A549 (cell line): ENCODE measurements around the gene DMRTC2. TPM values are rescaled to one million over a fixed set of nuclear protein-coding genes. Genes with fewer than 3 reads are reported as not detected.
A peak's percentile ranks its signal among the peaks of the same experiment; 100 is the strongest.

Experiments
- ATAC-seq, 2 experiments: fragments of 200-7000 bp in 1 of 2; fragments of >200 bp in 1 of 2; cut with Nextera tagmentation in 1 of 2; cut with Tn5 transposase in 1 of 2; 3 replicates each; pipeline versions ENCODE4 v1.8.0 to v1.9.1; 2018 to 2020; ENCODE audit warnings: mild to moderate bottlenecking in 1 of 2, moderate library complexity in 1 of 2
- CTCF ChIA-PET: fragments of 300-600 bp; sonication (Branson Sonifier 250); formaldehyde crosslinking; extraction: SDS; loops from one replicate; lab custom pipeline; 2021; ENCODE audit warnings: antibody characterized with exemption, inconsistent platforms; lab: Yijun Ruan, JAX
- POLR2A ChIA-PET: fragments of 350-600 bp; formaldehyde crosslinking; extraction: SDS; loops from one replicate; lab custom pipeline; 2021; ENCODE audit warnings: antibody characterized with exemption, inconsistent platforms; lab: Yijun Ruan, JAX
- DNase-seq, 2 experiments: peaks; one replicate each; pipeline versions ENCODE4 v3.0.0 to v3.0.0-alpha.2; 2011 to 2016; ENCODE audit warnings: low read depth in 1 of 2, low spot score in 1 of 2
- FAIRE-seq: peaks from 2 replicates; lab custom pipeline; 2011; peaks lifted over from hg19 to GRCh38; lab: Jason Lieb, UNC
- H3K27ac ChIP-seq, 2 experiments: fragments of >200 bp; sonication (Bioruptor Twin); formaldehyde crosslinking; 3 replicates each; pipeline ENCODE4 v1.5.1; 2016 to 2017
- H3K4me1 ChIP-seq: fragments of >200 bp; sonication (Bioruptor Twin); formaldehyde crosslinking; 3 replicates; pipeline ENCODE4 v1.6.1; 2016
- H3K4me2 ChIP-seq: fragments of >200 bp; sonication (Bioruptor Twin); formaldehyde crosslinking; 3 replicates; pipeline ENCODE4 v1.6.1; 2016
- H3K4me3 ChIP-seq: fragments of >200 bp; sonication (Bioruptor Twin); formaldehyde crosslinking; 3 replicates; pipeline ENCODE4 v1.5.1; 2016
- H3K9me3 ChIP-seq: fragments of >200 bp; sonication (Bioruptor Twin); formaldehyde crosslinking; 3 replicates; pipeline ENCODE4 v1.6.1; 2016
- BHLHE40 ChIP-seq: IDR thresholded peaks from 2 replicates; pipeline ENCODE4 v1.6.1; 2012; ENCODE audit warnings: low read depth, low read length, inconsistent platforms
- CEBPB ChIP-seq, 2 experiments: fragments of >200 bp in 1 of 2; sonication (Bioruptor Twin) in 1 of 2; formaldehyde crosslinking in 1 of 2; IDR thresholded peaks; 2 replicates each; pipeline ENCODE4 v1.6.1; 2012 to 2016
- CHD2 ChIP-seq: fragments of 150-350 bp; IDR thresholded peaks from 2 replicates; pipeline ENCODE4 v1.6.1; 2014; ENCODE audit warnings: low read length; ENCODE audit not compliant: partially characterized antibody
- CHD4 ChIP-seq: fragments of 200-600 bp; sonication (generic); IDR thresholded peaks from 2 replicates; pipeline ENCODE4 v1.6.1; 2016; ENCODE audit warnings: antibody characterized with exemption, mild to moderate bottlenecking, borderline replicate concordance
- EHF ChIP-seq: fragments of 250-450 bp; sonication (Bioruptor Pico); IDR thresholded peaks from 2 replicates; pipeline ENCODE4 v1.5.0; 2020; ENCODE audit warnings: mild to moderate bottlenecking
- EHMT2 ChIP-seq: fragments of 200-600 bp; sonication (generic); IDR thresholded peaks from 2 replicates; pipeline ENCODE4 v1.6.1; 2016; ENCODE audit warnings: antibody characterized with exemption, low read depth, mild to moderate bottlenecking, moderate library complexity
- FOXS1 ChIP-seq: fragments of 250-450 bp; sonication (Bioruptor Pico); IDR thresholded peaks from 2 replicates; pipeline ENCODE4 v1.5.0; 2020; ENCODE audit warnings: mild to moderate bottlenecking, moderate library complexity
- GATA3 ChIP-seq: IDR thresholded peaks from 2 replicates; pipeline ENCODE4 v1.6.1; 2012; ENCODE audit warnings: borderline replicate concordance
- HOXA7 ChIP-seq: fragments of 250-450 bp; sonication (Bioruptor Pico); IDR thresholded peaks from 2 replicates; pipeline ENCODE4 v1.5.0; 2020; ENCODE audit warnings: mild to moderate bottlenecking, moderate library complexity
- HOXB13 ChIP-seq: fragments of 250-450 bp; sonication (Bioruptor Pico); IDR thresholded peaks from 2 replicates; pipeline ENCODE4 v1.5.0; 2020; ENCODE audit warnings: low read depth, mild to moderate bottlenecking, moderate library complexity
- HOXB5 ChIP-seq: fragments of 250-450 bp; sonication (Bioruptor Pico); IDR thresholded peaks from 2 replicates; pipeline ENCODE4 v1.5.0; 2020; ENCODE audit warnings: mild to moderate bottlenecking, moderate library complexity
- JUN ChIP-seq, 2 experiments: fragments of >200 bp; sonication (Bioruptor Twin); formaldehyde crosslinking; IDR thresholded peaks; 2 replicates in 1 of 2; 3 replicates in 1 of 2; pipeline ENCODE4 v1.6.1; 2016 to 2017
- JUNB ChIP-seq: fragments of >200 bp; sonication (Bioruptor Twin); formaldehyde crosslinking; IDR thresholded peaks from 2 replicates; pipeline ENCODE4 v1.6.1; 2016
- KDM1A ChIP-seq: fragments of 200-600 bp; sonication (generic); IDR thresholded peaks from 2 replicates; pipeline ENCODE4 v1.6.1; 2016; ENCODE audit warnings: low read depth, mild to moderate bottlenecking
- KDM5A ChIP-seq: fragments of 200-600 bp; sonication (generic); IDR thresholded peaks from 2 replicates; pipeline ENCODE4 v1.6.1; 2016; ENCODE audit warnings: antibody characterized with exemption, mild to moderate bottlenecking
- MAFK ChIP-seq: fragments of 450-650 bp; IDR thresholded peaks from 2 replicates; pipeline ENCODE4 v1.6.1; 2014; ENCODE audit not compliant: partially characterized antibody
- MAZ ChIP-seq: fragments of 150-350 bp; IDR thresholded peaks from 2 replicates; pipeline ENCODE4 v1.6.1; 2014; ENCODE audit warnings: antibody characterized with exemption, low read depth, low read length, borderline replicate concordance
- MYC ChIP-seq: IDR thresholded peaks from 2 replicates; pipeline ENCODE4 v1.6.1; 2012; ENCODE audit warnings: mild to moderate bottlenecking, inconsistent platforms, low read length, improper control_type of control experiment, borderline replicate concordance
- NPAS2 ChIP-seq: fragments of 250-450 bp; sonication (Bioruptor Pico); IDR thresholded peaks from 2 replicates; pipeline ENCODE4 v1.8.0; 2022; ENCODE audit warnings: mild to moderate bottlenecking, moderate library complexity, borderline replicate concordance
- PHF8 ChIP-seq: fragments of 200-600 bp; sonication (generic); IDR thresholded peaks from 2 replicates; pipeline ENCODE4 v1.6.1; 2016; ENCODE audit warnings: low read depth, mild to moderate bottlenecking, antibody characterized with exemption, moderate library complexity, borderline replicate concordance
- POLR2A ChIP-seq: IDR thresholded peaks from 2 replicates; pipeline ENCODE4 v1.6.1; 2012; ENCODE audit warnings: mild to moderate bottlenecking, low read length
- POLR2AphosphoS2 ChIP-seq: conservative IDR thresholded peaks from 2 replicates; pipeline ENCODE4 v1.6.1; 2012; ENCODE audit warnings: low read length, improper control_type of control experiment, inconsistent platforms
- RAD21 ChIP-seq, 2 experiments: fragments of >200 bp in 1 of 2; sonication (Bioruptor Twin) in 1 of 2; formaldehyde crosslinking in 1 of 2; IDR thresholded peaks in 1 of 2; conservative IDR thresholded peaks in 1 of 2; 2 replicates in 1 of 2; 3 replicates in 1 of 2; pipeline ENCODE4 v1.6.1; 2012 to 2018; ENCODE audit warnings: inconsistent platforms in 1 of 2
- RARB ChIP-seq: fragments of 250-450 bp; sonication (Bioruptor Pico); IDR thresholded peaks from 2 replicates; pipeline ENCODE4 v1.8.0; 2021; ENCODE audit warnings: mild to moderate bottlenecking, moderate library complexity
- RFX5 ChIP-seq: fragments of 450-650 bp; IDR thresholded peaks from 2 replicates; pipeline ENCODE4 v1.7.1; 2014; ENCODE audit warnings: antibody characterized with exemption, mild to moderate bottlenecking, moderate library complexity
- SMC3 ChIP-seq: fragments of >200 bp; sonication (Bioruptor Twin); formaldehyde crosslinking; IDR thresholded peaks from 3 replicates; pipeline ENCODE4 v1.6.1; 2018; ENCODE audit warnings: inconsistent platforms
- SREBF2 ChIP-seq: fragments of 450-650 bp; IDR thresholded peaks from 2 replicates; pipeline ENCODE4 v1.6.1; 2014; ENCODE audit warnings: mild to moderate bottlenecking, moderate library complexity
- TFCP2L1 ChIP-seq: fragments of 250-450 bp; sonication (Bioruptor Pico); IDR thresholded peaks from 2 replicates; pipeline ENCODE4 v1.5.0; 2021; ENCODE audit warnings: mild to moderate bottlenecking
- TP53 ChIP-seq: fragments of 250-450 bp; sonication (Bioruptor Pico); IDR thresholded peaks from 2 replicates; pipeline ENCODE4 v1.5.0; 2021; ENCODE audit warnings: mild to moderate bottlenecking, moderate library complexity
- WGBS: methylation state at CpG from one replicate; pipeline ENCODE4 v1.1.6; 2017; ENCODE audit errors: missing lambda C conversion rate; 5-methylcytosine and 5-hydroxymethylcytosine counted together
- polyA plus RNA-seq, 4 experiments: library from polyadenylated mRNA; depleted of rRNA in 3 of 4; stranded (reverse); fragments of >200 nt; fragmentation: RNase III in 1 of 4; extraction: RNeasy Plus Mini Kit Qiagen cat#74134 plus additional on column Dnase treatment in 1 of 4; gene quantifications; 2 replicates in 3 of 4; 3 replicates in 1 of 4; pipeline ENCODE4 v1.2.3, GENCODE V29; 2011 to 2017
- TF ChIP-seq, protein P1 (sequence below): fragments of >200 bp; sonication (Bioruptor Twin); formaldehyde crosslinking; IDR thresholded peaks from 2 replicates; pipeline ENCODE4 v1.6.1; 2016
- TF ChIP-seq, protein P2 (sequence below): IDR thresholded peaks from 2 replicates; pipeline ENCODE4 v1.6.1; 2012; ENCODE audit warnings: low read depth, borderline replicate concordance
- TF ChIP-seq, protein P3 (sequence below): IDR thresholded peaks from 2 replicates; pipeline ENCODE4 v1.6.1; 2012
- TF ChIP-seq, protein P4 (sequence below): fragments of 250-450 bp; sonication (Bioruptor Pico); IDR thresholded peaks from 2 replicates; pipeline ENCODE4 v1.5.0; 2020; ENCODE audit warnings: low read depth, mild to moderate bottlenecking, moderate library complexity
- TF ChIP-seq, protein P5 (sequence below): fragments of 250-450 bp; sonication (Bioruptor Pico); IDR thresholded peaks from 2 replicates; pipeline ENCODE4 v1.5.0; 2021; ENCODE audit warnings: mild to moderate bottlenecking, moderate library complexity, borderline replicate concordance

Gene DMRTC2
- polyA plus RNA-seq, 2 of the 4 experiments (the other 2 are of a cell fraction) = not detected

DNA sequence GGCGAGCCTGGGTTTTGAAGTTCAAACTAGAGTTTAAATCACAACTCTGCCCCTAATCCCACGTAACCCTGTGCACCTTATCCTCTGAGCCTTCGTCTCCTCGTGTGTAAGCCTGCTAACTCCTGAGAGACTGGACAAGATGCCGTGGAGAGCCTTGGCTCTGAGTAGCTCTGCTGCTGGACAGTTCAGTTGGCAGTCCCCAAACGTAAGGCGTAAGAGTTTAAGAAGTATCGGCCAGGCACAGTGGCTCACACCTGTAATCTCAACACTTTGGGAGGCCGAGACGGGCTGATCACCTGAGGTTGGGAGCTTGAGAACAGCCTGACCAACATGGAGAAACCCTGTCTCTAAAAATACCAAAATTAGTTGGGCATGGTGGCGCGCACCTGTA, 27.5 kb downstream of the DMRTC2 start (continued):
- TF ChIP-seq POLR2AphosphoS2 (peak; percentile 71; the same call in 1 of the 2 replicates), NPAS2 (CRISPR knock-in tag) (peak; percentile 16; the same call in 1 of the 2 replicates)

DNA sequence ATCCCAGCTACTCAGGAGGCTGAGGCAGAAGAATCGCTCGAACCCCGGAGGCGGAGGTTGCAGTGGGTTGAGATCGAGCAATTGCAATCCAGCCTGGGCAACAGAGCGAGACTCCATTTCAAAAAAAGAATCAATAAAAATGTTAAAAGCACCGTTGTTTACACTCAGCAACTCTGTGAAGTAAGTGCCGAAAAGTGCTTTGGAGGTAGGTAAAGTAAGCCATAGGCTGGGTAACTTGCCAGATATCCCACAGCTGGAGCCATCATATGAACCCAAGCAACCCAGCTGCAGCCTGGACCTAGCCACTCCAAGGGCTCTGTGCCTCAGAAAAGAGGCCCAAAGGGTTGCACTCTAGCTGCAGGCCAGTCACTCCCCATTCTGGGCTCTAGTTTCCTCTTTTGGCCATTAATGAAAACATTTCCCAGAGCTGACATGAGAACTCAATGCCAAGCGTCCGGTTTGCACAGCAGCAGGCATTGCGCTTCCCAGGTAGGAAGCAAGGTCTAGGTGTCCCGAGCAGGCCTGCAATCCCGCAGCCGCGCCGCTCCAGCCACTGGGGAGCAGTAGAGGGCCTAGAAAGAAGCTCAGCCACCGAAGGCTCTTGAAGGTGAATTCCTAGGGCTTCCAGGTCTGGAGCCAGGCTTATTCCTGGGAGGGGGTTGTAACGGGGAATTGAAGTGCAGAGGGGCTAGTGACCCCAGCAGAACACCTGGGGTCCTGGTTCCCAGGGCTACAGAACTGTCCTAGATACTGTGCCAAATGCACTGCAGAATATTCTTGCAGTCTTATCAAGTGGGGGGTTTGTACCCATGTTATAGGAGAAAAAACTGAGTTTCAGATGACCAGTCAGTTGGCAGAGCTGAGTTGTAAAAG, 28.2 kb downstream of the DMRTC2 start:
- ChIA-PET POLR2A (interaction anchor here (0.5 to 5.0 kb wide), 13 partner anchors 9 to 1131 kb away, joined by 3 to 102 read pairs (median 5); partner anchors contain the start of genes ARHGEF1, ERFL, RABAC1 and RPS19), CTCF (interaction anchor here (0.7 to 8.4 kb wide), 28 partner anchors 9 to 373 kb away, joined by 3 to 87 read pairs (median 8); partner anchors contain the start of genes ARHGEF1, ERFL, RABAC1 and RPS19)
- H3K27ac ChIP-seq = no peak overlapping the region
- no peak overlapping the region for H3K4me3 ChIP-seq
- ATAC-seq (peak; percentile 63 to 79), DNase-seq (peak; percentile 90 to 94), FAIRE-seq (peak; percentile 94)
- H3K4me2 ChIP-seq = no peak overlapping the region
- peaks cover 35% of the 10 kb centered on the region for H3K4me1 ChIP-seq
- WGBS = 50% methylated on average over 18 of the region's 18 CpGs
- no peaks in the 10 kb centered on the region for H3K9me3 ChIP-seq
- TF ChIP-seq SMC3 (peak; percentile 83), RAD21 (conservative IDR thresholded peaks at IDR 0.05 in 1 of 2, IDR thresholded peaks at IDR 0.05 in 1 of 2) (peak; percentile 87), MYC (0 out of 2 replicates have a peak, but pooled peaks have one; percentile 36), KDM5A (no peak), TP53 (CRISPR knock-in tag) (peak; percentile 96), FOXS1 (CRISPR knock-in tag) (0 out of 2 replicates have a peak, but pooled peaks have one; percentile 43), RFX5 (no peak), HOXB13 (CRISPR knock-in tag) (peak; percentile 26; the same call in 1 of the 2 replicates), HOXA7 (CRISPR knock-in tag) (peak; percentile 99), POLR2AphosphoS2 (peak; percentile 99), JUN (IDR thresholded peaks at IDR 0.05) (peak; percentile 75 to 86; a peak in 4 of 5 replicates), PHF8 (no peak), HOXB5 (CRISPR knock-in tag) (no peak), NPAS2 (CRISPR knock-in tag) (no peak), CHD2 (peak; percentile 18), POLR2A (no peak), MAZ (0 out of 2 replicates have a peak, but pooled peaks have one; percentile 28), KDM1A (no peak), CEBPB (IDR thresholded peaks at IDR 0.05) (peak in 1 of 2 experiments; percentile 59; a peak in 1 of 4 replicates), SREBF2 (no peak), RARB (CRISPR knock-in tag) (peak; percentile 97), EHMT2 (no peak), JUNB (no peak), EHF (CRISPR knock-in tag) (peak; percentile 90; the same call in 1 of the 2 replicates), CHD4 (no peak), MAFK (no peak), TFCP2L1 (peak; percentile 98), BHLHE40 (no peak), GATA3 (peak; percentile 69)
- TF ChIP-seq, protein P1, sequence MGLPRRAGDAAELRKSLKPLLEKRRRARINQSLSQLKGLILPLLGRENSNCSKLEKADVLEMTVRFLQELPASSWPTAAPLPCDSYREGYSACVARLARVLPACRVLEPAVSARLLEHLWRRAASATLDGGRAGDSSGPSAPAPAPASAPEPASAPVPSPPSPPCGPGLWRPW = no peak
- TF ChIP-seq, protein P2, sequence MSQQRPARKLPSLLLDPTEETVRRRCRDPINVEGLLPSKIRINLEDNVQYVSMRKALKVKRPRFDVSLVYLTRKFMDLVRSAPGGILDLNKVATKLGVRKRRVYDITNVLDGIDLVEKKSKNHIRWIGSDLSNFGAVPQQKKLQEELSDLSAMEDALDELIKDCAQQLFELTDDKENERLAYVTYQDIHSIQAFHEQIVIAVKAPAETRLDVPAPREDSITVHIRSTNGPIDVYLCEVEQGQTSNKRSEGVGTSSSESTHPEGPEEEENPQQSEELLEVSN = peak; percentile 31; the same call in 1 of the 2 replicates
- TF ChIP-seq, protein P3, sequence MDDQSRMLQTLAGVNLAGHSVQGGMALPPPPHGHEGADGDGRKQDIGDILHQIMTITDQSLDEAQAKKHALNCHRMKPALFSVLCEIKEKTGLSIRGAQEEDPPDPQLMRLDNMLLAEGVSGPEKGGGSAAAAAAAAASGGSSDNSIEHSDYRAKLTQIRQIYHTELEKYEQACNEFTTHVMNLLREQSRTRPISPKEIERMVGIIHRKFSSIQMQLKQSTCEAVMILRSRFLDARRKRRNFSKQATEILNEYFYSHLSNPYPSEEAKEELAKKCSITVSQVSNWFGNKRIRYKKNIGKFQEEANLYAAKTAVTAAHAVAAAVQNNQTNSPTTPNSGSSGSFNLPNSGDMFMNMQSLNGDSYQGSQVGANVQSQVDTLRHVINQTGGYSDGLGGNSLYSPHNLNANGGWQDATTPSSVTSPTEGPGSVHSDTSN = no peak; the same call in none of the 2 replicates
- TF ChIP-seq, protein P4, sequence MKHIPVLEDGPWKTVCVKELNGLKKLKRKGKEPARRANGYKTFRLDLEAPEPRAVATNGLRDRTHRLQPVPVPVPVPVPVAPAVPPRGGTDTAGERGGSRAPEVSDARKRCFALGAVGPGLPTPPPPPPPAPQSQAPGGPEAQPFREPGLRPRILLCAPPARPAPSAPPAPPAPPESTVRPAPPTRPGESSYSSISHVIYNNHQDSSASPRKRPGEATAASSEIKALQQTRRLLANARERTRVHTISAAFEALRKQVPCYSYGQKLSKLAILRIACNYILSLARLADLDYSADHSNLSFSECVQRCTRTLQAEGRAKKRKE (CRISPR knock-in tag) = peak; percentile 70; the same call in 1 of the 2 replicates
- TF ChIP-seq, protein P5, sequence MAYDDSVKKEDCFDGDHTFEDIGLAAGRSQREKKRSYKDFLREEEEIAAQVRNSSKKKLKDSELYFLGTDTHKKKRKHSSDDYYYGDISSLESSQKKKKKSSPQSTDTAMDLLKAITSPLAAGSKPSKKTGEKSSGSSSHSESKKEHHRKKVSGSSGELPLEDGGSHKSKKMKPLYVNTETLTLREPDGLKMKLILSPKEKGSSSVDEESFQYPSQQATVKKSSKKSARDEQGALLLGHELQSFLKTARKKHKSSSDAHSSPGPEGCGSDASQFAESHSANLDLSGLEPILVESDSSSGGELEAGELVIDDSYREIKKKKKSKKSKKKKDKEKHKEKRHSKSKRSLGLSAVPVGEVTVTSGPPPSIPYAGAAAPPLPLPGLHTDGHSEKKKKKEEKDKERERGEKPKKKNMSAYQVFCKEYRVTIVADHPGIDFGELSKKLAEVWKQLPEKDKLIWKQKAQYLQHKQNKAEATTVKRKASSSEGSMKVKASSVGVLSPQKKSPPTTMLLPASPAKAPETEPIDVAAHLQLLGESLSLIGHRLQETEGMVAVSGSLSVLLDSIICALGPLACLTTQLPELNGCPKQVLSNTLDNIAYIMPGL (CRISPR knock-in tag) = 0 out of 2 replicates have a peak, but pooled peaks have one; percentile 73
